GM21447 (cell line): ENCODE measurements around the gene PRKCA.
"Not testable (repeated sequence)": the region's sequence is repeated elsewhere in the genome, so short reads cannot be mapped to it uniquely, and the experiment has no call there.

Source experiments
- ATAC-seq: cut with Tn5 transposase; IDR thresholded peaks from one replicate; pipeline ENCODE4 v1.9.1; 2021; ENCODE audit not compliant: unreplicated experiment

Gene PRKCA

GRCh38 chr17:66602659-66603384, 300.4 kb downstream of the PRKCA start:
- ATAC-seq: no peak

- ATAC-seq: no peak
These were observed 302.0 kb downstream of the PRKCA start for GRCh38 chr17:66604376-66604775.

- ATAC-seq: no peak
These were observed 303.1 kb downstream of the PRKCA start for GRCh38 chr17:66605541-66605940.

- no peak for ATAC-seq
These were observed 308.1 kb downstream of the PRKCA start for GRCh38 chr17:66610361-66611133.

- no peak for ATAC-seq
These were observed 309.0 kb downstream of the PRKCA start for GRCh38 chr17:66611397-66611796.

- ATAC-seq: no peak
These were observed 310.6 kb downstream of the PRKCA start for GRCh38 chr17:66612993-66613392.

- ATAC-seq: no peak
These were observed 312.1 kb downstream of the PRKCA start for GRCh38 chr17:66614469-66614868.

GRCh38 chr17:66619206-66619605, 316.8 kb downstream of the PRKCA start:
- no peak for ATAC-seq

GRCh38 chr17:66620528-66620927, 318.1 kb downstream of the PRKCA start:
- ATAC-seq: no peak

GRCh38 chr17:66624630-66625029, 322.2 kb downstream of the PRKCA start:
- not testable (repeated sequence) for ATAC-seq

- ATAC-seq: no peak
These were observed 322.9 kb downstream of the PRKCA start for GRCh38 chr17:66625311-66625767.

GRCh38 chr17:66627985-66628384, 325.6 kb downstream of the PRKCA start:
- no peak for ATAC-seq

- no peak for ATAC-seq
These were observed 327.3 kb downstream of the PRKCA start for GRCh38 chr17:66629762-66630161.

GRCh38 chr17:66630379-66630778, 328.0 kb downstream of the PRKCA start:
- no peak for ATAC-seq

- ATAC-seq: no peak
These were observed 328.5 kb downstream of the PRKCA start for GRCh38 chr17:66630828-66631472.

GRCh38 chr17:66632731-66633130, 330.3 kb downstream of the PRKCA start:
- no peak for ATAC-seq

- ATAC-seq: no peak
These were observed 331.0 kb downstream of the PRKCA start for GRCh38 chr17:66633317-66633965.

- ATAC-seq: no peak
These were observed 331.8 kb downstream of the PRKCA start for GRCh38 chr17:66634193-66634592.

GRCh38 chr17:66635386-66636045, 333.1 kb downstream of the PRKCA start:
- ATAC-seq: no peak

- ATAC-seq: no peak
These were observed 333.7 kb downstream of the PRKCA start for GRCh38 chr17:66636111-66636510.

- ATAC-seq: no peak
These were observed 335.1 kb downstream of the PRKCA start for GRCh38 chr17:66637491-66637890.
